GM12875 (cell line): ENCODE results near the gene SLC16A4.

ENCODE experiments used
- H3K4me3 ChIP-seq: one replicate; pipeline ENCODE4 v1.5.1; 2011; ENCODE audit warnings: low read depth, low read length, control low read depth
- CTCF ChIP-seq: IDR thresholded peaks from 2 replicates; pipeline ENCODE4 v1.5.1; 2011; ENCODE audit warnings: low read depth, mild to moderate bottlenecking, control low read depth, inconsistent platforms, low read length, moderate library complexity, borderline replicate concordance; ENCODE audit not compliant: insufficient read depth

The SLC16A4 gene

GRCh38 chr1:110393691-110394492, 3.1 kb upstream of the SLC16A4 start:
- no peak overlapping the region for H3K4me3 ChIP-seq
- TF ChIP-seq CTCF: no peak

- no peak overlapping the region for H3K4me3 ChIP-seq
- TF ChIP-seq CTCF: no peak
Observed at GRCh38 chr1:110393286-110393685, 2.5 kb upstream of the SLC16A4 start.

DNA sequence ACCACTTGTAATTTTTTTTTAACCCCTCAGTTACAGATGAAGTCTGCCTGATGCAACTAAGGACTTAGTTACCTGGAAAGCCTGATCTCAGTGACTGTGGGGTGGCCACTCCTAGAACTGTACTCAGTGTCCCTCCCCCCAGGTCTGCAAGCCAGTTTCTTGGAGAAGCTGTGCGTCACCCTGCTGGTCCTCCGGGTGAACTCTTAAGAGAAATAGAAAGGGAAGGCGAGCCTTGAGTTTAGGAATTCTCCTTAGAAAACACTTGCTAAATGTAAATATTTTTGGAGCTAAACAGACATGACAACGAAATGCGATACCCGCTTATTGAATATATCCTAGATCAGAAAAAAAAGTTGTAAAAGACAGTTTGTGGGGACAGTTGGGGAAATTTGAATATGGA, 730 bp downstream of the SLC16A4 start:
- H3K4me3 ChIP-seq: no peak overlapping the region
- no peak for TF ChIP-seq CTCF

DNA sequence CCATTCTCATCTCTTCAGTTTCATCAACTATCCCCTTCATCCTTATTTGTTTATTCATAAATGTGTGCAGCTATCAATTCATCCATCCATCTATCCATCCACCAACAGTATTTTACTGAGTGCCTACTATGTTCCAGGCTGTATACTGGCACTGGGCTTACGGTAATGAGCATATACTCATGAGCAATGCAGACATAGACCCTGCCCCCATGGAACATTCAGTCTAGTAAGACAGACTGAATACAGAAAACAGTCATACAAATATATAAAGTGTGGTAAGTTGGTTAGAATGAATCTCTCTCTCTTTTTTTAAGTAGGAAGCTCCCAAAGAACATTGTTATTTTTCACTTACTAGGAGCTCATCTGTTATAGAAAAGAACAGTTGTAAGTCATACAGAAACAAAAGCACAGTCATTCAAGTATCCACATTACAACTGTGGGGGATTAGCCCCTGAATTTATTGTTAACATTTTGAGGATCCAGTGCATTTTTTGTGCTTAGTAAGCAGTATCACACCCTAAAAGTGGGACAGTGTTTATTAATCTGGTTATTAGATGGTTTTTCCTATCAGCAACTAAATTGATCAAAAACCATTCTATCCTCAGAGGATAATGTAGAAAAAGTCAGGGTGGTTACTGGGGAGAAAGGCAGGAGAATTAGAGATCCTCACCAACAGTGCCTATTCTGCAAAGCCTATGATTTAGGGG, 3.6 kb downstream of the SLC16A4 start:
- no peak overlapping the region for H3K4me3 ChIP-seq
- no peak for TF ChIP-seq CTCF

- TF ChIP-seq CTCF: no peak
- H3K4me3 ChIP-seq: no peak overlapping the region
Observed at GRCh38 chr1:110385369-110385768, 5.5 kb downstream of the SLC16A4 start.

DNA sequence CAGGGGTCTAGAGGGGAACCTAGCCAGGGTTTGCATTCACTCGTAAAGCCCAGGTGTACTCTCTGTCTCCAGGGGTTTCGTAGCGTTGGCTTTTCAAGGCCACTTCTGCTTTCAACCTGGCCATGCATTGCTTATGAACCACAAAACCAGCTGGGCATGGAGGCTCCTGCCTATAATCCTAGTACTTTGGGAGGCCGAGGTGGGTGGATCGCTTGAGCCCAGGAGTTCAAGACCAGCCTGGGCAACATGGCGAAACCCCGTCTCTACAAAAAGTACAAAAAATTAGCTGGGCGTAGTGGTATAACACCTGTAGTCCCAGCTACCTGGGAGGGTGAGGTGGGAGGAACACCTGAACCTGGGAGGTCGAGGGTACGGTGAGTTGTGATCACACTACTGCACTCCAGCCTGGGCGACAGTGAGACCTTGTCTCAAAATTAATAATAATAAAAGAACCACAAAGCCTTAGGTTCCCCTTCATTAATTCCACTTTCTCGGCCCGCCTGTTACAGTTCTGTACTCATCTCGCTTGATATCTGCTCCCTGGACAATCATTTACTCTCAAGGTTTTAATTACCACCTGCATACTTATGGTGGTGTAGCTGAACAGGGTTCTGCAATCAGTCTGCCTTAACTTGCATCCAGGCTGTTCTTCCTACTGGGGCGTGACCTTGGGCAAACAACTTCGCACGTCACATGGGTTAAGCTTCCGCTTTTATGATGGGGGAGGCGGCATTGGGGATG, 6.1 kb downstream of the SLC16A4 start:
- no peak for TF ChIP-seq CTCF
- H3K4me3 ChIP-seq: no peak overlapping the region
